Measurements from ENCODE around the gene MYOG. TPM values are rescaled to one million over a fixed set of nuclear protein-coding genes. Genes with fewer than 3 reads are reported as not detected.

The MYOG gene
- total RNA-seq, 3 donors from 2014 or later (not counting 1 experiment from before 2014, with no cell fraction given), result not detected

GRCh38 chr1:203072911-203073310 lies 12.9 kb downstream of the MYOG start:
- peaks cover 34 to 38% of the 10 kb centered on the region in 2 donors for H3K27me3 Mint-ChIP-seq (ENCODE audit: low read depth in 2 of 2)
- no peak for DNase-seq
- 88% methylated on average over 3 of the region's 3 CpGs for WGBS (ENCODE audit: insufficient coverage)

GRCh38 chr1:203072002-203072602 lies 13.7 kb downstream of the MYOG start:
- Mint-ChIP-seq H3K36me3 (no peaks in the 10 kb centered on the region), H3K4me1 (peaks cover 4 to 6% of the 10 kb centered on the region in 2 donors), H3K9me3 (no peaks in the 10 kb centered on the region), H3K27me3 (ENCODE audit: low read depth in 2 of 2) (peaks cover 28 to 30% of the 10 kb centered on the region in 2 donors), H3K4me3 (no peak overlapping the region), H3K27ac (no peak overlapping the region)
- Histone ChIP-seq H3K4me3 (ENCODE audit: low read length) (no peak overlapping the region), H3K9me3 (ENCODE audit: control insufficient read depth, insufficient read depth, low read length) (no peaks in the 10 kb centered on the region), H3K36me3 (ENCODE audit: control insufficient read depth, insufficient read depth, low read length) (no peaks in the 10 kb centered on the region), H3K4me1 (ENCODE audit: control insufficient read depth, insufficient read depth, low read length) (peaks cover 12% of the 10 kb centered on the region), H3K27me3 (ENCODE audit: control insufficient read depth, insufficient read depth, low read length) (peaks cover 2% of the 10 kb centered on the region), H3K27ac (ENCODE audit: low read length) (no peak overlapping the region)
- intact Hi-C loops (cut with micrococcal nuclease), result no loop called here
- 89% methylated on average over 7 of the region's 7 CpGs for WGBS (ENCODE audit: insufficient coverage)
- TF ChIP-seq CTCF (IDR thresholded peaks at IDR 0.05), result no peak
- DNase-seq (no peak), ATAC-seq (no peak)

More at GRCh38 chr1:203072911-203073310, 12.9 kb downstream of the MYOG start:
- intact Hi-C loops (cut with micrococcal nuclease), result no loop called here
- Mint-ChIP-seq H3K4me3 (no peak overlapping the region), H3K9me3 (no peaks in the 10 kb centered on the region), H3K4me1 (peaks cover 4 to 6% of the 10 kb centered on the region in 2 donors), H3K27ac (no peak overlapping the region), H3K36me3 (no peaks in the 10 kb centered on the region)
- Histone ChIP-seq H3K27me3 (ENCODE audit: control insufficient read depth, insufficient read depth, low read length) (peaks cover 2% of the 10 kb centered on the region), H3K36me3 (ENCODE audit: control insufficient read depth, insufficient read depth, low read length) (no peaks in the 10 kb centered on the region), H3K27ac (ENCODE audit: low read length) (no peak overlapping the region), H3K9me3 (ENCODE audit: control insufficient read depth, insufficient read depth, low read length) (no peaks in the 10 kb centered on the region), H3K4me3 (ENCODE audit: low read length) (no peak overlapping the region), H3K4me1 (ENCODE audit: control insufficient read depth, insufficient read depth, low read length) (peaks cover 12% of the 10 kb centered on the region)
- ATAC-seq, result no peak
- no peak for TF ChIP-seq CTCF (IDR thresholded peaks at IDR 0.05)

GRCh38 chr1:203069030-203069747 lies 16.6 kb downstream of the MYOG start:
- intact Hi-C loops (cut with micrococcal nuclease), result no loop called here
- ATAC-seq, result no peak

More at GRCh38 chr1:203069030-203069747, 16.6 kb downstream of the MYOG start:
- no peak overlapping the region for H3K27ac ChIP-seq (ENCODE audit: low read length)
- no peaks in the 10 kb centered on the region for H3K27me3 ChIP-seq (ENCODE audit: control insufficient read depth, insufficient read depth, low read length)
- no peaks in the 10 kb centered on the region for H3K4me1 ChIP-seq (ENCODE audit: control insufficient read depth, insufficient read depth, low read length)
- H3K27me3 Mint-ChIP-seq (ENCODE audit: low read depth in 2 of 2), result peaks cover 13 to 18% of the 10 kb centered on the region in 2 donors
- WGBS (ENCODE audit: insufficient coverage), result 27% methylated on average over 4 of the region's 4 CpGs
- no peaks in the 10 kb centered on the region for H3K9me3 Mint-ChIP-seq
- no peak overlapping the region for H3K4me3 ChIP-seq (ENCODE audit: low read length)
- DNase-seq, result no peak
- H3K36me3 Mint-ChIP-seq, result no peaks in the 10 kb centered on the region
- H3K4me1 Mint-ChIP-seq, result no peaks in the 10 kb centered on the region
- no peak for TF ChIP-seq CTCF (IDR thresholded peaks at IDR 0.05)
- no peaks in the 10 kb centered on the region for H3K9me3 ChIP-seq (ENCODE audit: control insufficient read depth, insufficient read depth, low read length)
- H3K27ac Mint-ChIP-seq, result no peak overlapping the region
- no peaks in the 10 kb centered on the region for H3K36me3 ChIP-seq (ENCODE audit: control insufficient read depth, insufficient read depth, low read length)
- no peak overlapping the region for H3K4me3 Mint-ChIP-seq

Measured in natural killer cell (primary cell).